ENCODE data around the gene CYP1B1. TPM values are rescaled to one million over a fixed set of nuclear protein-coding genes. Genes with fewer than 3 reads are reported as not detected.

Gene CYP1B1
- total RNA-seq, 4 donors from 2014 or later, result 12.4 to 33.4 (median 20.6) TPM

GRCh38 chr2:38104598-38104997 is 28.6 kb upstream of the CYP1B1 start:
- WGBS, 2 donors, result 98% methylated on average over 3 of the region's 3 CpGs
- no peak for TF ChIP-seq CTCF (IDR thresholded peaks at IDR 0.05)
- no peak for DNase-seq (ENCODE audit: low spot score in 2 of 2)
- intact Hi-C loops (cut with DNase I; ENCODE audit: low total_unique reads), result no loop called here
- H3K4me3 ChIP-seq (ENCODE audit: low read depth, poor library complexity, severe bottlenecking), result no peak overlapping the region

GRCh38 chr2:38100328-38100727 is 24.4 kb upstream of the CYP1B1 start:
- no peak overlapping the region for H3K4me3 ChIP-seq (ENCODE audit: low read depth, poor library complexity, severe bottlenecking)
- intact Hi-C loops (cut with DNase I; ENCODE audit: low total_unique reads), result no loop called here
- WGBS, 2 donors, result 72 to 79% methylated on average over 3 of the region's 3 CpGs
- TF ChIP-seq CTCF (IDR thresholded peaks at IDR 0.05), result no peak
- TF ChIP-seq POLR2A (IDR thresholded peaks at IDR 0.05), result no peak
- DNase-seq (ENCODE audit: low spot score in 2 of 2), result no peak

GRCh38 chr2:38099099-38100028 is 23.4 kb upstream of the CYP1B1 start:
- TF ChIP-seq POLR2A (IDR thresholded peaks at IDR 0.05), result no peak
- TF ChIP-seq CTCF (IDR thresholded peaks at IDR 0.05), result no peak
- intact Hi-C loops (cut with DNase I; ENCODE audit: low total_unique reads), result no loop called here
- DNase-seq (ENCODE audit: low spot score in 2 of 2), result no peak
- no peak overlapping the region for H3K4me3 ChIP-seq (ENCODE audit: low read depth, poor library complexity, severe bottlenecking)
- 62 to 63% methylated on average over 10 of the region's 10 CpGs for WGBS, 2 donors

GRCh38 chr2:38098421-38099098 is 22.6 kb upstream of the CYP1B1 start:
- 22 to 25% methylated on average over 11 of the region's 11 CpGs for WGBS, 2 donors
- TF ChIP-seq POLR2A (IDR thresholded peaks at IDR 0.05) (no peak), CTCF (IDR thresholded peaks at IDR 0.05) (no peak)
- no peak overlapping the region for H3K4me3 ChIP-seq (ENCODE audit: low read depth, poor library complexity, severe bottlenecking)

GRCh38 chr2:38097988-38098385 is 22.0 kb upstream of the CYP1B1 start:
- no peak overlapping the region for H3K4me3 ChIP-seq (ENCODE audit: low read depth, poor library complexity, severe bottlenecking)
- intact Hi-C loops (cut with DNase I; ENCODE audit: low total_unique reads), result no loop called here
- WGBS, 2 donors, result 55 to 57% methylated on average over 4 of the region's 4 CpGs
- TF ChIP-seq POLR2A (IDR thresholded peaks at IDR 0.05) (no peak), CTCF (IDR thresholded peaks at IDR 0.05) (no peak)
- DNase-seq (ENCODE audit: low spot score in 2 of 2), result no peak

More at GRCh38 chr2:38098421-38099098, 22.6 kb upstream of the CYP1B1 start:
- intact Hi-C loops (cut with DNase I; ENCODE audit: low total_unique reads), result no loop called here
- no peak for DNase-seq (ENCODE audit: low spot score in 2 of 2)

All from lower leg skin (tissue), 4 donors.